Measurements from ENCODE around the gene VWA5B1. TPM values are rescaled to one million over a fixed set of nuclear protein-coding genes. Genes with fewer than 3 reads are reported as not detected.

VWA5B1 gene
- total and polyA plus RNA-seq, 2 of the 4 experiments (the other 2 are of a cell fraction) = not detected

DNA sequence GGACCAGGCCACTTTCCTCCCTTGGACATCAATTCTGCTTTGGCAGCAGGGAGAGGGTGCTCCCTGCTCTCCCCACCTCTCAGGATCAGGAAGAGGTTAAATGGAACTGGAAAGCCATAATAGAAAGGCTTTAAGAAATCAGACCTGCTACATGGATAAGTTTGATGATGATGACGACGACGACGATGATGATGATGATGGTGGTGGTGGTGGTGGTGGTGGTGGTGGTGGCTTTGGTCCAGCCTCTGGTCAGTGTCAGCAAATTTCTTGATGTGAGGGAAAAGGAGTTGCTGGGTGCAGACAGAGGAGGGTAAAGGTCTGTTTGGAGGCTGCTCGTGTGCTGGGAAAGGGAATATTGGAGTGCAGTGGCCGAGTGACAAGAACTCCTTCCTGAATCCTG, 36.8 kb downstream of the VWA5B1 start:
- H3K9me3 ChIP-seq (ENCODE audit: control insufficient read depth, insufficient read depth, low read length) = no peaks in the 10 kb centered on the region
- dilution Hi-C loops (cut with HindIII; ENCODE audit: low sequenced_read_pairs, unreplicated experiment) = no loop called here
- no peak overlapping the region for H2BK120ac ChIP-seq (ENCODE audit: low read depth, low read length)
- BruUV-seq (replicated peaks) = no TSS peak
- H4K20me1 ChIP-seq (ENCODE audit: insufficient read depth, low read length) = no peaks in the 10 kb centered on the region
- no peak overlapping the region for H4K91ac ChIP-seq (ENCODE audit: insufficient read depth, low read depth, low read length)
- no peak overlapping the region for H3K56ac ChIP-seq (ENCODE audit: extremely low read depth, insufficient read depth, low read length)
- CTCF ChIA-PET = no interaction called here
- ATAC-seq (ENCODE audit: low read depth) (no peak), DNase-seq (no peak)
- H3K4me1 ChIP-seq (ENCODE audit: control insufficient read depth, insufficient read depth, low read length) = peaks cover 5% of the 10 kb centered on the region; the same call in 1 of the 2 replicates
- no peak overlapping the region for H3K4me3 ChIP-seq (ENCODE audit: insufficient read depth, low read depth, low read length)
- intact Hi-C loops (cut with micrococcal nuclease) = no loop called here
- no peak overlapping the region for H3K4me2 ChIP-seq (ENCODE audit: low read depth, low read length)
- TF ChIP-seq FOS (IDR thresholded peaks at IDR 0.05; ENCODE audit: low read depth, low read length) (no peak), MAZ (IDR thresholded peaks at IDR 0.05; ENCODE audit: borderline replicate concordance, low read depth, low read length) (no peak), POLR2A (IDR thresholded peaks at IDR 0.05; ENCODE audit: low read depth, low read length) (no peak), CEBPB (IDR thresholded peaks at IDR 0.05; ENCODE audit: low read depth, low read length) (no peak), SMC3 (IDR thresholded peaks at IDR 0.05; ENCODE audit: low read depth, low read length) (no peak), NFE2L2 (IDR thresholded peaks at IDR 0.05; ENCODE audit: low read depth, low read length) (no peak), ELK1 (IDR thresholded peaks at IDR 0.05; ENCODE audit: borderline replicate concordance, low read depth, low read length) (no peak), RCOR1 (IDR thresholded peaks at IDR 0.05; ENCODE audit: insufficient replicate concordance, low read length) (no peak), MAFK (IDR thresholded peaks at IDR 0.05; ENCODE audit: low read depth, low read length) (no peak), BHLHE40 (IDR thresholded peaks at IDR 0.05; ENCODE audit: low read depth, low read length) (no peak), RAD21 (IDR thresholded peaks at IDR 0.05; ENCODE audit: low read length) (no peak), CHD1 (IDR thresholded peaks at IDR 0.05; ENCODE audit: low read depth, low read length) (no peak), MXI1 (IDR thresholded peaks at IDR 0.05; ENCODE audit: borderline replicate concordance, low read depth, low read length) (no peak), RFX5 (IDR thresholded peaks at IDR 0.05; ENCODE audit: low read depth, low read length) (no peak)
- TF ChIP-seq, protein P1, sequence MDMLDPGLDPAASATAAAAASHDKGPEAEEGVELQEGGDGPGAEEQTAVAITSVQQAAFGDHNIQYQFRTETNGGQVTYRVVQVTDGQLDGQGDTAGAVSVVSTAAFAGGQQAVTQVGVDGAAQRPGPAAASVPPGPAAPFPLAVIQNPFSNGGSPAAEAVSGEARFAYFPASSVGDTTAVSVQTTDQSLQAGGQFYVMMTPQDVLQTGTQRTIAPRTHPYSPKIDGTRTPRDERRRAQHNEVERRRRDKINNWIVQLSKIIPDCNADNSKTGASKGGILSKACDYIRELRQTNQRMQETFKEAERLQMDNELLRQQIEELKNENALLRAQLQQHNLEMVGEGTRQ (IDR thresholded peaks at IDR 0.05; ENCODE audit: low read depth, low read length) = no peak
- TF ChIP-seq, protein P2, sequence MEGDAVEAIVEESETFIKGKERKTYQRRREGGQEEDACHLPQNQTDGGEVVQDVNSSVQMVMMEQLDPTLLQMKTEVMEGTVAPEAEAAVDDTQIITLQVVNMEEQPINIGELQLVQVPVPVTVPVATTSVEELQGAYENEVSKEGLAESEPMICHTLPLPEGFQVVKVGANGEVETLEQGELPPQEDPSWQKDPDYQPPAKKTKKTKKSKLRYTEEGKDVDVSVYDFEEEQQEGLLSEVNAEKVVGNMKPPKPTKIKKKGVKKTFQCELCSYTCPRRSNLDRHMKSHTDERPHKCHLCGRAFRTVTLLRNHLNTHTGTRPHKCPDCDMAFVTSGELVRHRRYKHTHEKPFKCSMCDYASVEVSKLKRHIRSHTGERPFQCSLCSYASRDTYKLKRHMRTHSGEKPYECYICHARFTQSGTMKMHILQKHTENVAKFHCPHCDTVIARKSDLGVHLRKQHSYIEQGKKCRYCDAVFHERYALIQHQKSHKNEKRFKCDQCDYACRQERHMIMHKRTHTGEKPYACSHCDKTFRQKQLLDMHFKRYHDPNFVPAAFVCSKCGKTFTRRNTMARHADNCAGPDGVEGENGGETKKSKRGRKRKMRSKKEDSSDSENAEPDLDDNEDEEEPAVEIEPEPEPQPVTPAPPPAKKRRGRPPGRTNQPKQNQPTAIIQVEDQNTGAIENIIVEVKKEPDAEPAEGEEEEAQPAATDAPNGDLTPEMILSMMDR (conservative IDR thresholded peaks at IDR 0.05; ENCODE audit: low read depth, low read length) = no peak
- H3K27ac ChIP-seq (ENCODE audit: insufficient read depth, low read length) = no peak overlapping the region
- H2BK15ac ChIP-seq (ENCODE audit: low read depth, low read length) = no peak overlapping the region
- no peaks in the 10 kb centered on the region for H3K79me1 ChIP-seq (ENCODE audit: low read depth in 1 of 2, low read length in 2 of 2)
- no peak overlapping the region for H2AK9ac ChIP-seq (replicated peaks; ENCODE audit: low read depth, low read length, poor library complexity)
- H3K14ac ChIP-seq (replicated peaks; ENCODE audit: low read depth, low read length) = no peak overlapping the region
- H4K5ac ChIP-seq (ENCODE audit: low read depth, low read length) = no peak overlapping the region
- in situ Hi-C loops (cut with MboI; ENCODE audit: low sequenced_read_pairs) = no loop called here
- no peak overlapping the region for H2BK5ac ChIP-seq (ENCODE audit: low read depth, low read length, poor library complexity, severe bottlenecking)
- POLR2A ChIA-PET (ENCODE audit: unreplicated experiment) = no interaction called here
- no peak overlapping the region for H2BK20ac ChIP-seq (ENCODE audit: low read depth, low read length)
- peaks cover 15% of the 10 kb centered on the region for H3K27me3 ChIP-seq (ENCODE audit: control insufficient read depth, insufficient read depth, low read length)
- H2AK5ac ChIP-seq (ENCODE audit: low read depth, low read length) = no peak overlapping the region
- H3K4ac ChIP-seq (ENCODE audit: low read depth, low read length) = no peak overlapping the region
- no peak overlapping the region for H2AFZ ChIP-seq (replicated peaks; ENCODE audit: low read length, poor library complexity)
- no peak overlapping the region for H4K8ac ChIP-seq (ENCODE audit: low read depth in 2 of 2, low read length in 2 of 2)
- H3K36me3 ChIP-seq (ENCODE audit: control insufficient read depth, insufficient read depth, low read length) = no peaks in the 10 kb centered on the region
- H3K9ac ChIP-seq (ENCODE audit: low read depth, low read length) = no peak overlapping the region
- H3K9me1 ChIP-seq (ENCODE audit: insufficient read depth, low read length) = no peaks in the 10 kb centered on the region
- 60% methylated on average over 1 of the region's 6 CpGs; no CpG with 5 or more reads in 1 of the 2 experiments for WGBS, 2 experiments (ENCODE audit: extremely low coverage in 2 of 2, insufficient read length in 1 of 2)
- H3K23ac ChIP-seq (ENCODE audit: low read depth, low read length) = no peak overlapping the region
- H3K18ac ChIP-seq (ENCODE audit: low read depth, low read length) = no peak overlapping the region; the same call in 1 of the 2 replicates

Measured in IMR-90 (cell line).